ENCODE measurements around the gene RNF13.

The RNF13 gene

GRCh38 chr3:149839896-149840295 is 26.9 kb downstream of the RNF13 start:
- DNase-seq, result no peak
- Histone ChIP-seq H3F3A (ENCODE audit: insufficient read depth, low read length) (no peaks in the 10 kb centered on the region), H3K9me2 (replicated peaks; ENCODE audit: insufficient read depth, low read length) (no peaks in the 10 kb centered on the region), H3K4me2 (ENCODE audit: low read depth, low read length) (no peak overlapping the region), H2AFZ (ENCODE audit: low read length) (no peak overlapping the region), H4K20me1 (ENCODE audit: insufficient read depth, low read length) (no peaks in the 10 kb centered on the region), H3K9ac (ENCODE audit: low read length) (no peak overlapping the region), H3K4me3 (ENCODE audit: low read length) (no peak overlapping the region), H3K27ac (ENCODE audit: low read length) (no peak overlapping the region), H3K27me3 (replicated peaks; ENCODE audit: insufficient read depth, low read length) (no peaks in the 10 kb centered on the region), H3K9me3 (replicated peaks; ENCODE audit: insufficient read depth, low read length) (no peaks in the 10 kb centered on the region), H3K79me2 (ENCODE audit: low read length) (peaks cover 15% of the 10 kb centered on the region), H3K36me3 (replicated peaks; ENCODE audit: insufficient read depth, low read length) (no peaks in the 10 kb centered on the region), H3K4me1 (ENCODE audit: low read length) (no peaks in the 10 kb centered on the region)
- TF ChIP-seq EZH2phosphoT487 (IDR thresholded peaks at IDR 0.05; ENCODE audit: low read length) (no peak), CTCF (IDR thresholded peaks at IDR 0.05; ENCODE audit: low read length) (no peak), EZH2 (optimal IDR thresholded peaks at IDR 0.05; ENCODE audit: low read depth, low read length) (no peak)

- Histone ChIP-seq H4K20me1 (ENCODE audit: insufficient read depth, low read length) (no peaks in the 10 kb centered on the region), H3K9ac (ENCODE audit: low read length) (no peak overlapping the region), H3K27me3 (replicated peaks; ENCODE audit: insufficient read depth, low read length) (no peaks in the 10 kb centered on the region), H3K27ac (ENCODE audit: low read length) (no peak overlapping the region), H3F3A (ENCODE audit: insufficient read depth, low read length) (no peaks in the 10 kb centered on the region), H3K4me3 (ENCODE audit: low read length) (no peak overlapping the region), H3K36me3 (replicated peaks; ENCODE audit: insufficient read depth, low read length) (no peaks in the 10 kb centered on the region), H3K9me3 (replicated peaks; ENCODE audit: insufficient read depth, low read length) (no peaks in the 10 kb centered on the region), H2AFZ (ENCODE audit: low read length) (no peak overlapping the region), H3K79me2 (ENCODE audit: low read length) (peaks cover 5% of the 10 kb centered on the region; the same call in 1 of the 2 replicates), H3K9me2 (replicated peaks; ENCODE audit: insufficient read depth, low read length) (no peaks in the 10 kb centered on the region), H3K4me1 (ENCODE audit: low read length) (no peaks in the 10 kb centered on the region), H3K4me2 (ENCODE audit: low read depth, low read length) (no peak overlapping the region)
- TF ChIP-seq CTCF (IDR thresholded peaks at IDR 0.05; ENCODE audit: low read length), result no peak
- TF ChIP-seq EZH2phosphoT487 (IDR thresholded peaks at IDR 0.05; ENCODE audit: low read length), result no peak
- TF ChIP-seq EZH2 (optimal IDR thresholded peaks at IDR 0.05; ENCODE audit: low read depth, low read length), result no peak
- DNase-seq, result no peak
Observed at GRCh38 chr3:149843502-149843901, 30.5 kb downstream of the RNF13 start.

GRCh38 chr3:149844091-149844490 is 31.1 kb downstream of the RNF13 start:
- no peak overlapping the region for H3K27ac ChIP-seq (ENCODE audit: low read length)
- no peak overlapping the region for H2AFZ ChIP-seq (ENCODE audit: low read length)
- TF ChIP-seq EZH2phosphoT487 (IDR thresholded peaks at IDR 0.05; ENCODE audit: low read length), result no peak
- no peak for TF ChIP-seq CTCF (IDR thresholded peaks at IDR 0.05; ENCODE audit: low read length)
- no peak for TF ChIP-seq EZH2 (optimal IDR thresholded peaks at IDR 0.05; ENCODE audit: low read depth, low read length)
- no peaks in the 10 kb centered on the region for H3K4me1 ChIP-seq (ENCODE audit: low read length)
- no peak for DNase-seq
- no peaks in the 10 kb centered on the region for H3F3A ChIP-seq (ENCODE audit: insufficient read depth, low read length)
- H3K9me3 ChIP-seq (replicated peaks; ENCODE audit: insufficient read depth, low read length), result no peaks in the 10 kb centered on the region
- H4K20me1 ChIP-seq (ENCODE audit: insufficient read depth, low read length), result no peaks in the 10 kb centered on the region
- H3K4me2 ChIP-seq (ENCODE audit: low read depth, low read length), result no peak overlapping the region
- no peaks in the 10 kb centered on the region for H3K36me3 ChIP-seq (replicated peaks; ENCODE audit: insufficient read depth, low read length)
- no peaks in the 10 kb centered on the region for H3K9me2 ChIP-seq (replicated peaks; ENCODE audit: insufficient read depth, low read length)
- H3K27me3 ChIP-seq (replicated peaks; ENCODE audit: insufficient read depth, low read length), result no peaks in the 10 kb centered on the region
- H3K9ac ChIP-seq (ENCODE audit: low read length), result no peak overlapping the region
- no peak overlapping the region for H3K4me3 ChIP-seq (ENCODE audit: low read length)
- H3K79me2 ChIP-seq (ENCODE audit: low read length), result peaks cover 5% of the 10 kb centered on the region; the same call in 1 of the 2 replicates

Data from MM.1S (cell line).